Loucy (cell line): Measurements from ENCODE around the gene DUS3L.

ENCODE experiments used
- CTCF ChIP-seq: fragments of 200-600 bp; sonication (generic); conservative IDR thresholded peaks from 2 replicates; pipeline ENCODE4 v1.5.1; 2014; ENCODE audit warnings: mild to moderate bottlenecking, antibody characterized with exemption, low read length
- EZH2phosphoT487 ChIP-seq: fragments of 200-600 bp; IDR thresholded peaks from 2 replicates; pipeline ENCODE4 v1.6.1; 2018; ENCODE audit warnings: antibody characterized with exemption, mild to moderate bottlenecking, moderate library complexity, borderline replicate concordance

GRCh38 chr19:5773276-5773675 lies 17.7 kb downstream of the DUS3L start:
- TF ChIP-seq CTCF: no peak
- no peak for TF ChIP-seq EZH2phosphoT487
